GM06990 (cell line): ENCODE results near the gene NHSL2.
A peak's percentile ranks its signal among the peaks of the same experiment; 100 is the strongest.

ENCODE experiments used
- DNase-seq: peaks from one replicate; pipeline ENCODE4 v3.0.0-alpha.2; 2011; ENCODE audit not compliant: insufficient read length; ENCODE audit errors: extremely low read depth
- H3K27me3 ChIP-seq: replicated peaks from 2 replicates; pipeline ENCODE4 v1.6.0; 2011; ENCODE audit warnings: low read length; ENCODE audit not compliant: control insufficient read depth, insufficient read depth
- H3K36me3 ChIP-seq: 2 replicates; pipeline ENCODE4 v1.5.1; 2011; ENCODE audit warnings: low read length; ENCODE audit not compliant: control insufficient read depth, insufficient read depth
- H3K4me3 ChIP-seq: replicated peaks from 2 replicates; pipeline ENCODE4 v1.5.1; 2011; ENCODE audit warnings: low read depth, mild to moderate bottlenecking, control low read depth, low read length
- TF ChIP-seq, protein P1 (sequence below): IDR thresholded peaks from 2 replicates; pipeline ENCODE4 v1.5.1; 2011; ENCODE audit warnings: low read length, control low read depth, mild to moderate bottlenecking, inconsistent platforms; ENCODE audit not compliant: insufficient read depth, poor library complexity, severe bottlenecking

The NHSL2 gene

DNA sequence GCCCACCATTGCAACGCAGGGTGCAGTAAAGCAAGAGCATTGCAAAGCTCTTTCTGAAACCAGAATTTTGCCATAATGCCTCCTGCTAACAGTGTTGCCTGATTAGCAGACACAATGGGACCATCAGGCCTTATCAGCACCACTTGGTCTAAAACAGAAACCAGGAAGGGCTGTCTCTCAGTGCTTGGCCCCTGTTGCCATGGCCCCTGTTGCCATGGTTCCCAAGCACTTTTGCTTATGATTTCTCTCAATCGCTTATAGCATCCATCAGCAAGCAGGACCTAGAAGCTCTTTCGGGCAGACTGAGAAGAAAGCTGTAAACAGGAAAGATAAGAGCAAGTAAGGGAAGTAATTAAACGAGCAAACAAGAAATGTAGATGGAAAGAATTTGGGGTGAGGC is 184.2 kb downstream of the NHSL2 start:
- Histone ChIP-seq H3K4me3 (no peak overlapping the region), H3K36me3 (no peaks in the 10 kb centered on the region), H3K27me3 (no peaks in the 10 kb centered on the region)
- TF ChIP-seq, protein P1, sequence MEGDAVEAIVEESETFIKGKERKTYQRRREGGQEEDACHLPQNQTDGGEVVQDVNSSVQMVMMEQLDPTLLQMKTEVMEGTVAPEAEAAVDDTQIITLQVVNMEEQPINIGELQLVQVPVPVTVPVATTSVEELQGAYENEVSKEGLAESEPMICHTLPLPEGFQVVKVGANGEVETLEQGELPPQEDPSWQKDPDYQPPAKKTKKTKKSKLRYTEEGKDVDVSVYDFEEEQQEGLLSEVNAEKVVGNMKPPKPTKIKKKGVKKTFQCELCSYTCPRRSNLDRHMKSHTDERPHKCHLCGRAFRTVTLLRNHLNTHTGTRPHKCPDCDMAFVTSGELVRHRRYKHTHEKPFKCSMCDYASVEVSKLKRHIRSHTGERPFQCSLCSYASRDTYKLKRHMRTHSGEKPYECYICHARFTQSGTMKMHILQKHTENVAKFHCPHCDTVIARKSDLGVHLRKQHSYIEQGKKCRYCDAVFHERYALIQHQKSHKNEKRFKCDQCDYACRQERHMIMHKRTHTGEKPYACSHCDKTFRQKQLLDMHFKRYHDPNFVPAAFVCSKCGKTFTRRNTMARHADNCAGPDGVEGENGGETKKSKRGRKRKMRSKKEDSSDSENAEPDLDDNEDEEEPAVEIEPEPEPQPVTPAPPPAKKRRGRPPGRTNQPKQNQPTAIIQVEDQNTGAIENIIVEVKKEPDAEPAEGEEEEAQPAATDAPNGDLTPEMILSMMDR, result no peak
- peak; percentile 24 for DNase-seq

DNA sequence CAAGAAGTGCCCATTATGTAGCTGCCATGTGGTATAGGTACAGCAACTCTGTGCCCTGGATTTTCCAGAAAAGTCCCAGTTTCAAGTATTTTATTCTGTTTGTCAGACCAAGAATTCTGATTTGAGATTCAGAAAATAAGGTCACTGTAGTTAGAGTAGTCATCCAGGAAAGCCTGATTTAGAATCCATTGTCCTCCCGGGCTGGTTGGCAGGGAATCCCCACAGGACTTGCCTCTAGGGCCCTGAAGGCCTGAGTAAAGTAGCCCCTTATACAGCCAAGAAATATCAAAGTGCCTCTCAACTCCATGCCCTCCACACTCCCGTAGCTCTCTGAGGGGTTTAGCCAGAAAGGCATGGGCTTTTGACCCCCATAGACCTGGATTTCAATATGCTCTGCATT is 184.7 kb downstream of the NHSL2 start:
- no peaks in the 10 kb centered on the region for H3K27me3 ChIP-seq

GRCh38 chrX:72097098-72097497 is 186.5 kb downstream of the NHSL2 start:
- DNase-seq, result no peak
- Histone ChIP-seq H3K27me3 (no peaks in the 10 kb centered on the region), H3K36me3 (no peaks in the 10 kb centered on the region), H3K4me3 (no peak overlapping the region)
- TF ChIP-seq, protein P1, result no peak

More for the DNA sequence above, 184.7 kb downstream of the NHSL2 start:
- DNase-seq, result no peak
- TF ChIP-seq, protein P1, result no peak
- Histone ChIP-seq H3K36me3 (no peaks in the 10 kb centered on the region), H3K4me3 (no peak overlapping the region)

DNA sequence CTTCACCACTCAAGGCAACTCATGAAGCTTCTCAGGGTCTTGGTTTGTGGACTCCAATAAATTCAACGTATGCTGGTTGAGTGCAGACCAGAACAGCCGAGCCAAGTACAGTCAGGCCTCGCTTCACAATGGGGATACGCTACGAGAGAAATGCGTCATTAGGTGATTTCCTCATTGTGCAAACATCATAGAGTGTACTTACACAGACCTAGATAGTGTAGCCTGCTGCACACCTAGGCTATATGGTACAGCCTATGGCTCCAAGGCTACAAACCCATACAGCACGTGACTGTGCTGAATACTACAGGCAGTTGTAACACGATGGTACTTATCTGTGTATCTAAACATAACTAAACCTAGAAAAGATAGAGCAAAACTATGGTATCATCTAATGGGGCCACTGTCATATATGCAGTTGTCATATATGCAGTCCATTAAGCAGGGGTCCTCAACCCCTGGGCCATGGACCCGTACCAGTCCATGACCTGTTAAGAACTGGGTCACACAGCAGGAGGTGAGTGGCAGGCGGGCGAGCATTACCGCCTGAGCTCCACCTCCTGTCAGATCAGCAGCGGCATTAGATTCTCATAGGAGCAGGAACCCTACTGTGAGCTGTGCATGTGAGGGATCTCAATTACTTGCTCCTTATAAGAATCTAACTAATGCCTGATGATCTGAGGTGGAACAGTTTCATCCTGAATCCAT is 189.6 kb downstream of the NHSL2 start:
- Histone ChIP-seq H3K27me3 (no peaks in the 10 kb centered on the region), H3K36me3 (no peaks in the 10 kb centered on the region), H3K4me3 (no peak overlapping the region)
- TF ChIP-seq, protein P1, result no peak
- DNase-seq, result no peak

GRCh38 chrX:72100824-72101351 is 190.2 kb downstream of the NHSL2 start:
- Histone ChIP-seq H3K27me3 (no peaks in the 10 kb centered on the region), H3K36me3 (no peaks in the 10 kb centered on the region), H3K4me3 (no peak overlapping the region)
- DNase-seq, result peak; percentile 70
- TF ChIP-seq, protein P1, result no peak

DNA sequence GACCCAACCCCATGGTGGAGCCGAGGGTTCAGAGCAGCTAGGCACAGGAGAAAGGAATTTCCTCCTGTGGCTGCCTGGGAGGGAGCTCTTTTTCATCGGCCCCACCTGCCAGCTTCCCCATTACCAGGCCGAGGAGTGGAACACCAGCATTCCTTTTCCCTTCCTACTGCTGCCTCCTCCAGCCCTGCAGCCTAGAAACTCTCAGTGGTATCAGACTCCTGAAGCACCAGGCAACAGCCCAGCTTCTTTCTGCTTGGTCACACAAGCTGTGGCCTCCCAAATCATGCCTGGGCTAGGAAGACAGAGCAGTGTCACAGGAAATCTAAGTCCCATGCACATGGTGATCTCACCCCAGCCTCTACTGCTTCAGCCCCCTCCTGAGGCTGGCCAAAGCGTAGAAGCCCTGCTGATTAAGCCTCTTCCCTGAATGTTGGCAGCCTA is 191.0 kb downstream of the NHSL2 start:
- H3K4me3 ChIP-seq, result no peak overlapping the region
- no peaks in the 10 kb centered on the region for H3K36me3 ChIP-seq
- DNase-seq, result no peak
- no peaks in the 10 kb centered on the region for H3K27me3 ChIP-seq
- TF ChIP-seq, protein P1, result no peak
